Lower leg skin (tissue), 3 donors: ENCODE data around the gene CRACR2A.

Source experiments
- CTCF ChIP-seq, 3 donors: fragments of 450-650 bp; IDR thresholded peaks; one replicate each; pipeline ENCODE4 v1.5.1; 2016; ENCODE audit warnings: antibody characterized with exemption in 3 of 3, mild to moderate bottlenecking in 3 of 3, moderate library complexity in 2 of 3
- POLR2A ChIP-seq, 2 donors: fragments of 450-650 bp; IDR thresholded peaks; one replicate each; pipeline ENCODE4 v1.6.1; 2016 to 2017; ENCODE audit warnings: antibody characterized with exemption in 2 of 2, mild to moderate bottlenecking in 1 of 2, moderate library complexity in 1 of 2

- TF ChIP-seq POLR2A (IDR thresholded peaks at IDR 0.05), result no peak
- no peak for TF ChIP-seq CTCF (IDR thresholded peaks at IDR 0.05)
These were observed 173.3 kb downstream of the CRACR2A start for GRCh38 chr12:3579446-3580093.
